HG02588 (cell line): Measurements from ENCODE around the gene FLT1.

Experiments used
- ATAC-seq: cut with Tn5 transposase; IDR thresholded peaks from one replicate; pipeline ENCODE4 v1.9.1; 2021; ENCODE audit warnings: mild to moderate bottlenecking, moderate library complexity; ENCODE audit not compliant: unreplicated experiment

The FLT1 gene

GRCh38 chr13:28429096-28429495 is 65.8 kb downstream of the FLT1 start:
- ATAC-seq, result no peak

GRCh38 chr13:28426381-28426780 is 68.5 kb downstream of the FLT1 start:
- no peak for ATAC-seq

- ATAC-seq, result no peak
Measured at GRCh38 chr13:28425793-28426192, 69.1 kb downstream of the FLT1 start.

- ATAC-seq, result no peak
Measured at GRCh38 chr13:28424541-28424940, 70.4 kb downstream of the FLT1 start.

GRCh38 chr13:28423010-28423409 is 71.9 kb downstream of the FLT1 start:
- ATAC-seq, result peak; percentile 92

- no peak for ATAC-seq
Measured at GRCh38 chr13:28421676-28422410, 73.1 kb downstream of the FLT1 start.

- ATAC-seq, result no peak
Measured at GRCh38 chr13:28420704-28421103, 74.2 kb downstream of the FLT1 start.

- ATAC-seq, result no peak
Measured at GRCh38 chr13:28415994-28416421, 78.9 kb downstream of the FLT1 start.

GRCh38 chr13:28413999-28414398 is 80.9 kb downstream of the FLT1 start:
- ATAC-seq, result no peak

GRCh38 chr13:28412981-28413380 is 81.9 kb downstream of the FLT1 start:
- no peak for ATAC-seq

GRCh38 chr13:28411831-28412353 is 83.0 kb downstream of the FLT1 start:
- no peak for ATAC-seq

GRCh38 chr13:28410096-28410495 is 84.8 kb downstream of the FLT1 start:
- ATAC-seq, result no peak

- ATAC-seq, result no peak
Measured at GRCh38 chr13:28409648-28410047, 85.3 kb downstream of the FLT1 start.

GRCh38 chr13:28408863-28409262 is 86.1 kb downstream of the FLT1 start:
- ATAC-seq, result no peak

- no peak for ATAC-seq
Measured at GRCh38 chr13:28408235-28408848, 86.6 kb downstream of the FLT1 start.

- ATAC-seq, result no peak
Measured at GRCh38 chr13:28406733-28407266, 88.1 kb downstream of the FLT1 start.

- ATAC-seq, result no peak
Measured at GRCh38 chr13:28402057-28402381, 92.9 kb downstream of the FLT1 start.

GRCh38 chr13:28401303-28402056 is 93.4 kb downstream of the FLT1 start:
- ATAC-seq, result no peak

GRCh38 chr13:28396053-28396452 is 98.9 kb downstream of the FLT1 start:
- no peak for ATAC-seq

GRCh38 chr13:28394422-28394821 is 100.5 kb downstream of the FLT1 start:
- no peak for ATAC-seq

- no peak for ATAC-seq
Measured at GRCh38 chr13:28392896-28393505, 101.9 kb downstream of the FLT1 start.
